ENCODE data around the gene TMEM252. TPM values are rescaled to one million over a fixed set of nuclear protein-coding genes. Genes with fewer than 3 reads are reported as not detected.

TMEM252 gene
- total RNA-seq, 2 donors from 2014 or later = not detected

- ATAC-seq = no peak
- intact Hi-C loops (cut with DNase I) = no loop called here
Measured at GRCh38 chr9:68548241-68548640, 7.6 kb upstream of the TMEM252 start.

GRCh38 chr9:68547417-68547816 is 6.7 kb upstream of the TMEM252 start:
- Histone ChIP-seq H3K27me3 (no peaks in the 10 kb centered on the region), H3K27ac (no peak overlapping the region), H3K4me3 (no peak overlapping the region), H3K9me3 (no peaks in the 10 kb centered on the region), H3K4me1 (peaks cover 10% of the 10 kb centered on the region), H3K36me3 (replicated peaks in 1 of 2; ENCODE audit: insufficient read depth in 1 of 2, low read depth in 2 of 2) (no peaks in the 10 kb centered on the region)
- DNase-seq (no peak), ATAC-seq (no peak)
- TF ChIP-seq CTCF (IDR thresholded peaks at IDR 0.05) = no peak
- intact Hi-C loops (cut with DNase I) = no loop called here

More at GRCh38 chr9:68548241-68548640, 7.6 kb upstream of the TMEM252 start:
- Histone ChIP-seq H3K4me3 (no peak overlapping the region), H3K4me1 (peaks cover 10% of the 10 kb centered on the region), H3K9me3 (no peaks in the 10 kb centered on the region), H3K27ac (no peak overlapping the region), H3K36me3 (replicated peaks in 1 of 2; ENCODE audit: insufficient read depth in 1 of 2, low read depth in 2 of 2) (no peaks in the 10 kb centered on the region), H3K27me3 (no peaks in the 10 kb centered on the region)
- TF ChIP-seq CTCF (IDR thresholded peaks at IDR 0.05) (no peak), POLR2A (IDR thresholded peaks at IDR 0.05) (no peak)
- 50 to 55% methylated on average over 3 of the region's 3 CpGs for WGBS, 2 donors
- no peak for DNase-seq

GRCh38 chr9:68546596-68547390 is 6.1 kb upstream of the TMEM252 start:
- 77 to 81% methylated on average over 6 of the region's 6 CpGs for WGBS, 2 donors
- intact Hi-C loops (cut with DNase I) = no loop called here
- peaks cover 10% of the 10 kb centered on the region for H3K4me1 ChIP-seq
- TF ChIP-seq CTCF (IDR thresholded peaks at IDR 0.05) = no peak
- TF ChIP-seq POLR2A (IDR thresholded peaks at IDR 0.05) = no peak
- H3K4me3 ChIP-seq = no peak overlapping the region
- peak overlapping the region in 1 of 4 donors; percentile 32 for H3K27ac ChIP-seq
- H3K27me3 ChIP-seq = no peaks in the 10 kb centered on the region
- DNase-seq (peak in 1 of 4 donors; percentile 33), ATAC-seq (no peak)
- no peaks in the 10 kb centered on the region for H3K9me3 ChIP-seq
- no peaks in the 10 kb centered on the region for H3K36me3 ChIP-seq (replicated peaks in 1 of 2; ENCODE audit: insufficient read depth in 1 of 2, low read depth in 2 of 2)

GRCh38 chr9:68545033-68545705 is 4.5 kb upstream of the TMEM252 start:
- intact Hi-C loops (cut with DNase I) = no loop called here
- Histone ChIP-seq H3K9me3 (no peaks in the 10 kb centered on the region), H3K36me3 (replicated peaks in 1 of 2; ENCODE audit: insufficient read depth in 1 of 2, low read depth in 2 of 2) (no peaks in the 10 kb centered on the region), H3K4me1 (no peaks in the 10 kb centered on the region), H3K27ac (no peak overlapping the region), H3K4me3 (no peak overlapping the region), H3K27me3 (no peaks in the 10 kb centered on the region)
- DNase-seq (no peak), ATAC-seq (no peak)
- 83 to 89% methylated on average over 3 of the region's 3 CpGs for WGBS, 2 donors
- TF ChIP-seq CTCF (IDR thresholded peaks at IDR 0.05) (no peak), POLR2A (IDR thresholded peaks at IDR 0.05) (no peak)
